HepG2 (cell line): ENCODE measurements around the gene GARIN5A.

Source experiments
- SIN3B ChIP-seq: fragments of 150-350 bp; IDR thresholded peaks from 2 replicates; pipeline ENCODE4 v1.6.1; 2014; ENCODE audit warnings: low read length
- TF ChIP-seq, protein P1 (sequence below): sonication (generic); formaldehyde crosslinking; IDR thresholded peaks from 2 replicates; pipeline ENCODE4 v1.4.0; 2020; ENCODE audit warnings: missing genetic modification reagents
- TF ChIP-seq, protein P2 (sequence below): sonication (generic); formaldehyde crosslinking; IDR thresholded peaks from 2 replicates; pipeline ENCODE4 v1.5.0; 2020; ENCODE audit warnings: mild to moderate bottlenecking, missing genetic modification reagents, moderate library complexity

DNA sequence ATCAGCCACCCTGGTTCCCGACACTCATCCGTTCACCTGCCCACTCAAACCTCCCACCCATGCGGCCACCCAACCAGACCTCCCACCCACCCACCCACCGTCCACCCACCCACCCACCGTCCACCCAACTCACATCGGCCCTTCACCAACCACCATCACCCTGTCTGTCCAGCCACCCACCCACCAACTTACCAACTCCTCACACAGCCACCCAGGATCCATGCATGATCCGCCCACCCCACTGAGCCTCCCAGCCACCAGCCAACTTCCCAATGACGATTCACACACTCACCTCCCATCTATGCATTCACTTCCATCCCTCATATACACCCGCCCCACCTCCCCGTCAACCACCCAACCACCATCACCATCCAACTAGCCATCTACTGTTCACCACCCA, 30.1 kb upstream of the GARIN5A start:
- TF ChIP-seq, protein P1, sequence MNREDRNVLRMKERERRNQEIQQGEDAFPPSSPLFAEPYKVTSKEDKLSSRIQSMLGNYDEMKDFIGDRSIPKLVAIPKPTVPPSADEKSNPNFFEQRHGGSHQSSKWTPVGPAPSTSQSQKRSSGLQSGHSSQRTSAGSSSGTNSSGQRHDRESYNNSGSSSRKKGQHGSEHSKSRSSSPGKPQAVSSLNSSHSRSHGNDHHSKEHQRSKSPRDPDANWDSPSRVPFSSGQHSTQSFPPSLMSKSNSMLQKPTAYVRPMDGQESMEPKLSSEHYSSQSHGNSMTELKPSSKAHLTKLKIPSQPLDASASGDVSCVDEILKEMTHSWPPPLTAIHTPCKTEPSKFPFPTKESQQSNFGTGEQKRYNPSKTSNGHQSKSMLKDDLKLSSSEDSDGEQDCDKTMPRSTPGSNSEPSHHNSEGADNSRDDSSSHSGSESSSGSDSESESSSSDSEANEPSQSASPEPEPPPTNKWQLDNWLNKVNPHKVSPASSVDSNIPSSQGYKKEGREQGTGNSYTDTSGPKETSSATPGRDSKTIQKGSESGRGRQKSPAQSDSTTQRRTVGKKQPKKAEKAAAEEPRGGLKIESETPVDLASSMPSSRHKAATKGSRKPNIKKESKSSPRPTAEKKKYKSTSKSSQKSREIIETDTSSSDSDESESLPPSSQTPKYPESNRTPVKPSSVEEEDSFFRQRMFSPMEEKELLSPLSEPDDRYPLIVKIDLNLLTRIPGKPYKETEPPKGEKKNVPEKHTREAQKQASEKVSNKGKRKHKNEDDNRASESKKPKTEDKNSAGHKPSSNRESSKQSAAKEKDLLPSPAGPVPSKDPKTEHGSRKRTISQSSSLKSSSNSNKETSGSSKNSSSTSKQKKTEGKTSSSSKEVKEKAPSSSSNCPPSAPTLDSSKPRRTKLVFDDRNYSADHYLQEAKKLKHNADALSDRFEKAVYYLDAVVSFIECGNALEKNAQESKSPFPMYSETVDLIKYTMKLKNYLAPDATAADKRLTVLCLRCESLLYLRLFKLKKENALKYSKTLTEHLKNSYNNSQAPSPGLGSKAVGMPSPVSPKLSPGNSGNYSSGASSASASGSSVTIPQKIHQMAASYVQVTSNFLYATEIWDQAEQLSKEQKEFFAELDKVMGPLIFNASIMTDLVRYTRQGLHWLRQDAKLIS (CRISPR knock-in tag) = no peak
- no peak for TF ChIP-seq SIN3B
- TF ChIP-seq, protein P2, sequence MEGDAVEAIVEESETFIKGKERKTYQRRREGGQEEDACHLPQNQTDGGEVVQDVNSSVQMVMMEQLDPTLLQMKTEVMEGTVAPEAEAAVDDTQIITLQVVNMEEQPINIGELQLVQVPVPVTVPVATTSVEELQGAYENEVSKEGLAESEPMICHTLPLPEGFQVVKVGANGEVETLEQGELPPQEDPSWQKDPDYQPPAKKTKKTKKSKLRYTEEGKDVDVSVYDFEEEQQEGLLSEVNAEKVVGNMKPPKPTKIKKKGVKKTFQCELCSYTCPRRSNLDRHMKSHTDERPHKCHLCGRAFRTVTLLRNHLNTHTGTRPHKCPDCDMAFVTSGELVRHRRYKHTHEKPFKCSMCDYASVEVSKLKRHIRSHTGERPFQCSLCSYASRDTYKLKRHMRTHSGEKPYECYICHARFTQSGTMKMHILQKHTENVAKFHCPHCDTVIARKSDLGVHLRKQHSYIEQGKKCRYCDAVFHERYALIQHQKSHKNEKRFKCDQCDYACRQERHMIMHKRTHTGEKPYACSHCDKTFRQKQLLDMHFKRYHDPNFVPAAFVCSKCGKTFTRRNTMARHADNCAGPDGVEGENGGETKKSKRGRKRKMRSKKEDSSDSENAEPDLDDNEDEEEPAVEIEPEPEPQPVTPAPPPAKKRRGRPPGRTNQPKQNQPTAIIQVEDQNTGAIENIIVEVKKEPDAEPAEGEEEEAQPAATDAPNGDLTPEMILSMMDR (CRISPR knock-in tag) = no peak
